T-helper 1 cell treated with Interleukin-12 subunit alpha and Interleukin-12 subunit beta and Interleukin-4 antibody, amounts not matched to agents 30 μg/mL and 1 μg/mL, for 36 hours (primary cell): Measurements from ENCODE around the gene JAZF1.
A peak's percentile ranks its signal among the peaks of the same experiment; 100 is the strongest.

Experiments used
- H3K27ac Mint-ChIP-seq: one replicate; pipeline ENCODE4 v1.8.0; 2021; ENCODE audit warnings: mild to moderate bottlenecking, mixed read lengths
- H3K27me3 Mint-ChIP-seq: one replicate; pipeline ENCODE4 v1.8.0; 2021; ENCODE audit warnings: low read depth, mixed read lengths
- H3K36me3 Mint-ChIP-seq: one replicate; pipeline ENCODE4 v1.8.0; 2021; ENCODE audit warnings: low read depth, mixed read lengths
- H3K4me1 Mint-ChIP-seq: one replicate; pipeline ENCODE4 v1.8.0; 2021; ENCODE audit warnings: low read depth, mixed read lengths
- H3K4me3 Mint-ChIP-seq: one replicate; pipeline ENCODE4 v1.8.0; 2021; ENCODE audit warnings: mild to moderate bottlenecking, moderate library complexity, mixed read lengths
- H3K9me3 Mint-ChIP-seq: one replicate; pipeline ENCODE4 v1.8.0; 2021; ENCODE audit warnings: mixed read lengths

Gene JAZF1

DNA sequence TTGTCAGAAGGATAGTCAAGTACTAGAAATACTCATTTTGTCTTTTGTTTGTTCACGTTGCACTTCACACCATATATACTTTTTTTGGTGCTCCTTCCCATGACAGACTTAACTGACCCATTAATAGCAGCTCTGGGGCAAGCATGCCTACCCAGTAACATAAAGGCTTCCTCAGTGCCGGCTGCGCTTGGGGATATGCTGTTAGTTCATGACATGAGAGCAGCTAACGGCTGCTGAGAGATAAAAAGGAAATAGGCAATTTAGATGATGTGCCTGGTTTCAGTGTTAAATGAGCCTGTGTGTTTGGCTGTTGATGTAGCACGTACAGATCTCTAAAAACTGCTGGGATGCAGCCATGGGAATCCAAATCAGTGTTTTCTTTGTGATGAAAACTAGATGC lies 354.2 kb downstream of the JAZF1 start:
- H3K4me1 Mint-ChIP-seq, result no peaks in the 10 kb centered on the region
- no peak overlapping the region for H3K27ac Mint-ChIP-seq
- no peak overlapping the region for H3K4me3 Mint-ChIP-seq
- H3K27me3 Mint-ChIP-seq, result no peaks in the 10 kb centered on the region
- no peaks in the 10 kb centered on the region for H3K9me3 Mint-ChIP-seq
- H3K36me3 Mint-ChIP-seq, result peaks cover 18% of the 10 kb centered on the region

DNA sequence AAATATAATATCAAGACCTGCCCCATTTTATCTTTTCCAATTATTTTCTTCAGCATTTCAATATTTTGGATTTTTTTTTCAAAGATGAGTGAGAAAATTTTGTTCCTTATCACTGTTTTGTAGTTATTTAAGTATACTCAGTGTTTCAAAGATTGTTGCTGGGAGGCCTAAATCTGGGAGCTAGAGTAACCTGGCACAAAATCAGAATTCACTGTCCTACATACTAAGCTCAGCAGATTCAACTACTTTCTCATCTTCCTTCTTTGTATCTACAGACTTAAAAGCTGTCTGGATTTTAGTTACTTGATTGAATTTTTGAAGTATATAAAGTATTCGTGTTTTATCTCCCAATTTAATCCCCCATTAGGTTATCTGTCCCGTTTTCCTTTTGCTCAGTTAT lies 354.7 kb downstream of the JAZF1 start:
- no peaks in the 10 kb centered on the region for H3K4me1 Mint-ChIP-seq
- peaks cover 18% of the 10 kb centered on the region for H3K36me3 Mint-ChIP-seq
- H3K4me3 Mint-ChIP-seq, result no peak overlapping the region
- H3K27me3 Mint-ChIP-seq, result no peaks in the 10 kb centered on the region
- H3K9me3 Mint-ChIP-seq, result no peaks in the 10 kb centered on the region
- H3K27ac Mint-ChIP-seq, result no peak overlapping the region

DNA sequence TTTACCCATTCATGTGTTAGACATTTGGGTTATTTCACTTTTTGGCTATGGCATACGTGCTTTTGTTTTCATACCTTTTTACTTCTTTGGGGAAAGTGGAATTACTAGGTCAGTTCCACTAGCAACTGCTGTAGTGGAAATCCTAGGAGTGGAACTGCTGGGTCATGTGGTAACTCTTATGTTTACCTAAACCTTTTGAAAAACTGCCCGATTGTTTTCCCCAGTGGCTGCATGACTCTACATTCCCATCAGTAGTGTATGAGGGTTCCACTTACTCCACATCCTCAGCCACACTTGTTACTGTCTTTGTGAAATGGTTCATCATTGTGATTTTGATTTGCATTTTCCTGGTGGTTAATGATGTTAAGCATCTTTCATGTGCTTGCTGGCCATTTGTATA lies 358.4 kb downstream of the JAZF1 start:
- Mint-ChIP-seq H3K4me1 (no peaks in the 10 kb centered on the region), H3K4me3 (no peak overlapping the region), H3K36me3 (peaks cover 22% of the 10 kb centered on the region), H3K27ac (no peak overlapping the region), H3K9me3 (no peaks in the 10 kb centered on the region), H3K27me3 (no peaks in the 10 kb centered on the region)

DNA sequence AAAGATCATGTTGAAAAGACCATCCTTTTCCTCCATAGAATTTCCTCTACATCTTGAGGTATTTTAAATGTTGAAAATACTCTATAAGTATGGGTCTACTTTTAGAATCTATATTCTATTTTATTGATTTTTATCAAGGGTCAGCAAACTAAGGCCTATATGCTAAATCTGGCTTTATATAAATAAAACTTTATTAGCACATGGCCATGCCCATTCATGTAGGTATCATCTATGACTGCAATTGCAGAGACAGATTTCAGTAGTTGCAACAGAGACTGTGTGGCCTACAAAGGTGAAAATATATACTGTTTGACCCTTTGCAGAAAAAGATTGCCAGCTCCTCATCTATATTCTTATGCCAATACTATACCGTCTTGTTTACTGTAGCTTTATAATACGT lies 367.9 kb downstream of the JAZF1 start:
- Mint-ChIP-seq H3K4me1 (no peaks in the 10 kb centered on the region), H3K36me3 (peaks cover 15% of the 10 kb centered on the region), H3K27me3 (no peaks in the 10 kb centered on the region), H3K9me3 (no peaks in the 10 kb centered on the region), H3K27ac (no peak overlapping the region), H3K4me3 (no peak overlapping the region)

DNA sequence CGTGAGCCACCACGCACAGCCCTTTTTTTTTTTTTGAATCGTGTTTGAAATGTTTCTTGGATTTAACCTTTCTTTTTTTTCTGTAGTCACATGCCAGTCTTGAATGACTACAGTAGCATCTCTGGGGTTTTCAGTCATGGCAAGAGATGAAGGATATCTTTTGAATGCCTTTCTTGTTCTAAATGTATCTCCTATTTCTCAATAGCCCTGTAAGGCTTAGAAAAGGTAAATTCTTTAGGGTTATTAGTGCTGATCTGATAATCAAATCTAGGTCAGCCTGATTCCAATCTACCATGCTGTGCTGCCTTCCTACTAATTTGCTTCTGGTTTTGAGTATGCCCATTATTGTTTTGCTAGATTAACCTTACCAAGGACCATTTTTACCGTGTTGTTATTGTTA lies 370.4 kb downstream of the JAZF1 start:
- Mint-ChIP-seq H3K4me1 (peaks cover 1% of the 10 kb centered on the region), H3K27ac (no peak overlapping the region), H3K27me3 (no peaks in the 10 kb centered on the region), H3K4me3 (no peak overlapping the region), H3K36me3 (peaks cover 7% of the 10 kb centered on the region), H3K9me3 (no peaks in the 10 kb centered on the region)

DNA sequence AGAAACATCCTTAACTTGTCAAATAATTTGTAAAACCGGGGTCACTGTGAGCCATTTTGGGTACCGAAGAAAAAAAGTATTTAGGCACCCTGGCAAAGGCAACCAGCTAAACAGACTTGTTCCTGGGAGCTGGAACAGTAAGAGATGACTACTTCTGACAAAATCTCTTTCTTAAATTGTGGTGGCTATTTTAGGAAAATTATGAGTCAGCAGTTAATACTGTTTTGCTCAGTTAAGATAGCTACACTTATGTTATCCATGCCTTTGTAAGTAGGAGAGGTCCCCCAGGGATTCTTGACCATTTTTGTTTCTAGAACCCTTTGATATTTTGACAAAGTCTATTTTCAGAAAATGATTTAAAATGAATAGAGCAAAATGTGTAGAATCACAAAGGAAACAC lies 372.0 kb downstream of the JAZF1 start:
- no peak overlapping the region for H3K4me3 Mint-ChIP-seq
- H3K27me3 Mint-ChIP-seq, result no peaks in the 10 kb centered on the region
- no peaks in the 10 kb centered on the region for H3K9me3 Mint-ChIP-seq
- H3K4me1 Mint-ChIP-seq, result peaks cover 1% of the 10 kb centered on the region
- no peak overlapping the region for H3K27ac Mint-ChIP-seq
- peaks cover 3% of the 10 kb centered on the region for H3K36me3 Mint-ChIP-seq

DNA sequence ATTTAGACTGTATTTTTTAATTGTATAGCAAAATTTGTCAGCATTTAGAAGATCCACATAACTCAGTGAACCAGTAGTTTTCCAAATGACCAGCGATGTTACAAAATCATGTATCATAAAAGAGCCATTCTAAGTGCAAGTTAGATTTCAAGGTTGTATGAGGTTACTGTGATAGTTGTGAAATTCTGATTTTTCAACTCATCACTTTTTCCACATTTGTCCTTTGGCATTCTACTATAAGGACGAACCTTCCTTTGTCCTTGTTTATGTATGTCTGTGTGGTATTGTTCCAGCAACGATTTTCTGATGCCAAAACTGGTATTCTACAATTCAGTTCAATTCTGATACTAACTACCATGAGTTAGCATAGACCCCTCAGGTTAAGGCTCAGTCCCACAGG lies 376.5 kb downstream of the JAZF1 start:
- H3K27me3 Mint-ChIP-seq, result no peaks in the 10 kb centered on the region
- no peak overlapping the region for H3K4me3 Mint-ChIP-seq
- no peaks in the 10 kb centered on the region for H3K9me3 Mint-ChIP-seq
- no peak overlapping the region for H3K27ac Mint-ChIP-seq
- H3K4me1 Mint-ChIP-seq, result peaks cover 1% of the 10 kb centered on the region
- H3K36me3 Mint-ChIP-seq, result peaks cover 11% of the 10 kb centered on the region

DNA sequence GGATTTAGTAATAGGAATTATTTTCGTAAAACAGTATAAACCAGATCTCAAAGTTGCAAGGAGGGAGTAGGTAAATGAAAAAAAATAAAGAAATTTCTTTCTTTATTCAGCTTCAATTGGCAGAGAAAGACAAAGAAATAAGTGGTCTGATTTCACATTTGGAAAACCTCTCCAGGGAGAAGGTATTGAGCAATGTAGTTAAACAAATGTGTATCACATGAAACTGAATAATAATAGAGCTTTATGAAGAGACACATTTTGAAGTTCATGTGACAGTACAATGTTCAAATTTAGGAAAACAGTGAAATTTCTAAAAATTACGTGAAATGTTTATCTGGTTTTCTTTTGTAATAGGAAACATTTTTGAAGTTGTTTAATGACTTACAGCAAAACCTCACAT lies 377.6 kb downstream of the JAZF1 start:
- H3K4me1 Mint-ChIP-seq, result peaks cover 3% of the 10 kb centered on the region
- no peak overlapping the region for H3K4me3 Mint-ChIP-seq
- H3K27ac Mint-ChIP-seq, result no peak overlapping the region
- H3K9me3 Mint-ChIP-seq, result no peaks in the 10 kb centered on the region
- no peaks in the 10 kb centered on the region for H3K27me3 Mint-ChIP-seq
- peaks cover 16% of the 10 kb centered on the region for H3K36me3 Mint-ChIP-seq

DNA sequence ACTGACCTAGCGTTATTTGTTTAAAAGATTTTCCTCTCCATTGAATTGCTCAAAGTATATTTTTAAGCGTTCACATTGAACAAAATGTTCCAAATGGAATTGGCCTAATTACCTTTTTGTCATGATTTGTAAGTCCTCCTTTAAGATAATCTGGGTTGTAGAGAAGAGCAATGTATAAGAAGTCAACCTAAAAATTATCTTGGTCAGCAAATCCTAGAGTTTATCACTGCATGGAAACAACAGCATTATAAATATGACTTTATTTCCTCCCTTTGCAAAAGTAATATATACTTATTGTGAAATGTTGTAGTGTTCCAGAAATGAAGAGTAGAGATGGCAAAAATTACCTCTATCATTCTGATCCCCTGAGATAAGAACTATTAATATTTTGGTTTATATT lies 381.4 kb downstream of the JAZF1 start:
- no peaks in the 10 kb centered on the region for H3K9me3 Mint-ChIP-seq

DNA sequence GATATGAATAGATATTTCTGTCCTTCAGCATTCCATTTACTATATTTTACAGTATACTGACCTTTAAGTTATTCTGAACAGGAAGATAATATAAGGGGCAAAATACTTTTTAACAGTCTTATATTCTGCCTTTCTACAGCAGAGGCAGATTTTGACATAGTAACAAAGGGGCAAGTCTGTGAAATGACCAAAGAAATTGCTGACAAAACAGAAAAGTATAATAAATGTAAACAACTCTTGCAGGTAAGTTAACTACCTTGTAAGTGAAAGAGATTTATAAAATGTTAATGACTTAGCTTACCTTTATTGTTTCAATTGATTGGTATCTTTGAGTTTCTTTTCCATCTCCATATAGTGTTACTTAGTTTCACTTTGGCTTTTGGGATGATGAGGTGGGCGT lies 384.6 kb downstream of the JAZF1 start:
- Mint-ChIP-seq H3K9me3 (no peaks in the 10 kb centered on the region), H3K36me3 (peaks cover 39% of the 10 kb centered on the region), H3K27me3 (no peaks in the 10 kb centered on the region), H3K4me1 (peaks cover 5% of the 10 kb centered on the region), H3K4me3 (no peak overlapping the region), H3K27ac (no peak overlapping the region)

More for the DNA sequence above, 381.4 kb downstream of the JAZF1 start:
- Mint-ChIP-seq H3K36me3 (peaks cover 30% of the 10 kb centered on the region), H3K4me3 (no peak overlapping the region), H3K4me1 (peaks cover 5% of the 10 kb centered on the region), H3K27ac (no peak overlapping the region), H3K27me3 (no peaks in the 10 kb centered on the region)

DNA sequence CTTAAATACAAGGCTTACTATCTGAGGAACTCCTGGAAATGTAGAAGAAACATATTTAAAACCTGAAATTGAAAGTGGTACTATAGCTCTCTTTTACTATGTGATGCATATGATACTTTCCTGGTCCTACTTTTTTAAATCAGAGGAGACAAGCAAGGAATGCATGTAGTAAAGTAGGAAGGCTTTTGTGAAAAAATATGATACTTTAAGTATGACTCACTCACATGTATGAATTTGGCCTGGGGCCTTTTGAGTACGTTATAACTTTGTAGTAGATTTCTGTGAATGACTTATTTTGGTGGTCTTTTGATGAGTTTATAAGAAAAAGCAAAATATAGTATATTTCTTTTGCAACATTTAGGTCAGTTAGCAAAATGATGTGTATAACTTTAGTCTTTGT lies 386.8 kb downstream of the JAZF1 start:
- H3K36me3 Mint-ChIP-seq, result peaks cover 37% of the 10 kb centered on the region
- no peak overlapping the region for H3K4me3 Mint-ChIP-seq
- H3K27ac Mint-ChIP-seq, result no peak overlapping the region
- no peaks in the 10 kb centered on the region for H3K9me3 Mint-ChIP-seq
- peaks cover 5% of the 10 kb centered on the region for H3K4me1 Mint-ChIP-seq
- H3K27me3 Mint-ChIP-seq, result no peaks in the 10 kb centered on the region

DNA sequence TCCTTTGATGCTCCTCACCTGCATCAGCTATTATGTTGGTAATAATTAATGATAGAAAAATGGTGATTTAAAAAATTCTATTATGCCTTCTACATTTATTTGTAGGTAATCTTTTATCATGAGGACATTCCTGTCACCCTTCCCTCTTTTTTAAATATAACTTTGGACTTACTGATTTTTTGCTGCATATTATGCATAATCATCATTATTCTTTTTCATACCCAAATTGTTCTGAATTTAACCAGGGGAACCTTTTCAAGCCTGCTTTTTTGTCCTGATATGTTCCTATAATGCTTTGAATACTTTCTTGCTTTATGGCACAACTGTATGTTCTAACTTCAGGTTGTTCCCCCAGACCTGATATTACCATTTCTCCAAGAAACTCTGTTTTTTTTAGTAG lies 392.2 kb downstream of the JAZF1 start:
- Mint-ChIP-seq H3K27ac (no peak overlapping the region), H3K9me3 (no peaks in the 10 kb centered on the region)

DNA sequence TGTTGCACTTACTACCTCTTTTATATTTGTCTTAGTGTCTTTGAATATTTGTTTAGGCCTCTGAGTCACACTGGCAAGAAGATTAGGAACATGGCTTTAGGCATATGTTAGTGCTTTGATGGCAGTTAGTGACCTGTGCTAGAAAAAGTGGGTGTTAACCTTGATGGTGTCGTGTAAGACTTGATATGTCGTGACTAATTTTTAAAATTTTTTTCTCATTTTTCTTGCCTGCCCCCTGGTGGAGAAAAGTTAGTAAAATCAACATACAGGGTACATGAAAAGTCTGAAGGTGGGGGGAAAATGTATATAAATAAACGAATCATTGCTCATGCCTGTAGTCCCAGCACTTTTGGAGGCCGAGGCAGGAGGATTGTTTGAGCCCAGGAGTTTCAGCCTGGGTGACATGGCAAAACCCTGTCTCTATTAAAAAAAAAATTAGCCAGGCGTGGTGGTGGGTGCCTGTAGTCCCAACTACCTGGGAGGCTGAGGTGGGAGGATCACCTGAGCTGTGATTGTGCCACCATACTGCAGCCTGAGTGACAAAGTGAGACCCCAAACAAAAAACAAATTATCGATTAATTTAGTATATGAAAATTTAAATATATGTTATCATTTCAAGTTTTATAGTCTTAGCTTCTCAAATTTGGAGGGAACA lies 396.1 kb downstream of the JAZF1 start:
- Mint-ChIP-seq H3K27ac (peak overlapping the region; percentile 18), H3K36me3 (peaks cover 15% of the 10 kb centered on the region)

More for the DNA sequence above, 392.2 kb downstream of the JAZF1 start:
- Mint-ChIP-seq H3K4me1 (peaks cover 2% of the 10 kb centered on the region), H3K27me3 (no peaks in the 10 kb centered on the region), H3K36me3 (peaks cover 22% of the 10 kb centered on the region), H3K4me3 (no peak overlapping the region)

DNA sequence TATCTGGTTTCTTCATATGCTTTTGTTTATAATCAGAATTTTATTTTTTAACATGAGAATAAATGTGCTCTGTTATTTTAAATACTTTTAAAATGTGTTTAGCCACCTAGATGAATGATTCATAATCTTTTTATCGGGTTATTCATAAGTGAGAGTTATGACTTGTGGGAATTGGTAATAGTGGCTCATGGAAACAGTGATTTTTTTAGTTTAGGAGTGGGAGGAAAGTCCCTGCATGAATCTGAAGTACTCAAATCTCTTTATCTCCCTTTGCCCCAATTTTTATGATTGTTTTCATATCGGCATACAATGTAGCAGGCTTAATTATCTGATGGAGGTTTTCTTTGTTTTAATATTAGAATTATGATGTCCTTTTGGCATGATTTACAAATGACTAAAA lies 397.7 kb downstream of the JAZF1 start:
- Mint-ChIP-seq H3K4me1 (peaks cover 5% of the 10 kb centered on the region), H3K9me3 (no peaks in the 10 kb centered on the region), H3K27me3 (no peaks in the 10 kb centered on the region), H3K4me3 (no peak overlapping the region), H3K27ac (no peak overlapping the region), H3K36me3 (peaks cover 7% of the 10 kb centered on the region)

More for the DNA sequence above, 396.1 kb downstream of the JAZF1 start:
- Mint-ChIP-seq H3K4me1 (peaks cover 5% of the 10 kb centered on the region), H3K27me3 (no peaks in the 10 kb centered on the region), H3K4me3 (no peak overlapping the region), H3K9me3 (no peaks in the 10 kb centered on the region)

DNA sequence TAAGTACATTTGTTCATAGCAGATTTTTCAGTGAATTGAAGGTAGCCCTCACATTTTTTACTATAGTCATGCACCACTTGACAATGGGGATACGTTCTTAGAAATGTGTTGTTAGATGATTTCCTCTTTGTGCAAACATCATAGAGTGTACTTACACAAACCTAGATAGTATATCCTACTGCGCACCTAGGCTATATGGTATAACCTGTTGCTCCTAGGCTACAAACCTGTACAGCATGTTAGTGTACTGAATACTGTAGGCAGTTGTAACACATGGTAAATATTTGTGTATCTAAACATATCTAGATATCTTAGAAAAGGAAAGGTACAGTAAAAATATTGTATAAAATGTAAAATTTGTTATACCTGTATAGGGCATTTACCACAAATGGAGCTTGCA lies 399.4 kb downstream of the JAZF1 start:
- Mint-ChIP-seq H3K27ac (no peak overlapping the region), H3K9me3 (no peaks in the 10 kb centered on the region), H3K4me3 (no peak overlapping the region), H3K27me3 (no peaks in the 10 kb centered on the region), H3K4me1 (peaks cover 7% of the 10 kb centered on the region), H3K36me3 (peaks cover 6% of the 10 kb centered on the region)
